H1 (cell line): ENCODE results near the gene NAV3. TPM values are rescaled to one million over a fixed set of nuclear protein-coding genes. Genes with fewer than 3 reads are reported as not detected.

Experiments
- CTCF ChIA-PET: fragments of 300-600 bp; sonication (Branson Sonifier 250); formaldehyde crosslinking; loops from one replicate; lab custom pipeline; 2021; ENCODE audit not compliant: partially characterized antibody; lab: Charles Lee
- POLR2A ChIA-PET: fragments of 300-600 bp; sonication (Branson Sonifier 250); formaldehyde crosslinking; loops from one replicate; lab custom pipeline; 2021; ENCODE audit warnings: inconsistent platforms; ENCODE audit not compliant: partially characterized antibody; lab: Charles Lee
- DNase-seq, 2 experiments: peaks; one replicate each; pipeline versions ENCODE4 v3.0.0 to v3.0.0-alpha.2; 2010 to 2022; ENCODE audit warnings: low spot score in 2 of 2, low read depth in 1 of 2, mixed read lengths in 1 of 2
- FAIRE-seq: peaks from 2 replicates; lab custom pipeline; 2011; peaks lifted over from hg19 to GRCh38; lab: Jason Lieb, UNC
- H2AFZ ChIP-seq: 2 replicates; pipeline ENCODE4 v1.8.1; 2012; ENCODE audit warnings: low read length, inconsistent platforms
- H2AK5ac ChIP-seq: 2 replicates; pipeline ENCODE4 v1.6.1; 2013; ENCODE audit warnings: low read depth, low read length
- H2BK120ac ChIP-seq: replicated peaks from 2 replicates; pipeline ENCODE3; 2013; ENCODE audit warnings: low read depth, low read length, inconsistent platforms
- H2BK12ac ChIP-seq: 2 replicates; pipeline ENCODE4 v1.6.1; 2013; ENCODE audit warnings: low read depth, low read length
- H2BK15ac ChIP-seq: 2 replicates; pipeline ENCODE4 v1.6.1; 2013; ENCODE audit warnings: low read length
- H2BK20ac ChIP-seq: 2 replicates; pipeline ENCODE4 v1.6.1; 2013; ENCODE audit warnings: low read length
- H2BK5ac ChIP-seq: 2 replicates; pipeline ENCODE4 v1.6.1; 2013; ENCODE audit warnings: low read depth, low read length
- H3K14ac ChIP-seq: 2 replicates; pipeline ENCODE4 v1.6.1; 2013; ENCODE audit warnings: inconsistent platforms; ENCODE audit not compliant: insufficient read length
- H3K18ac ChIP-seq: 2 replicates; pipeline ENCODE4 v1.6.1; 2013; ENCODE audit warnings: low read length; ENCODE audit errors: extremely low read depth
- H3K23ac ChIP-seq: 2 replicates; pipeline ENCODE4 v1.6.1; 2013; ENCODE audit warnings: inconsistent platforms; ENCODE audit not compliant: insufficient read length
- H3K23me2 ChIP-seq: 2 replicates; pipeline ENCODE4 v1.6.1; 2013; ENCODE audit warnings: low read depth, low read length
- H3K27ac ChIP-seq: 2 replicates; pipeline ENCODE4 v1.6.1; 2011; ENCODE audit warnings: low read depth, low read length, inconsistent platforms
- H3K27me3 ChIP-seq, 4 experiments: replicated peaks in 1 of 4; 1 replicate in 1 of 4; 2 replicates in 3 of 4; pipeline versions ENCODE4 v1.6.1 to v1.8.1; 2011 to 2013; ENCODE audit warnings: low read length in 3 of 4, mild to moderate bottlenecking in 3 of 4, inconsistent platforms in 2 of 4, mixed read lengths in 2 of 4, moderate library complexity in 1 of 4; ENCODE audit not compliant: control insufficient read depth in 3 of 4, insufficient read depth in 3 of 4; ENCODE audit errors: extremely low read depth in 1 of 4
- H3K36me3 ChIP-seq, 4 experiments: 2 replicates each; pipeline versions ENCODE4 v1.6.1 to v1.8.1; 2011 to 2013; ENCODE audit warnings: mild to moderate bottlenecking in 4 of 4, low read length in 3 of 4, moderate library complexity in 2 of 4, control low read depth in 1 of 4, inconsistent platforms in 1 of 4; ENCODE audit not compliant: insufficient read depth in 4 of 4, control insufficient read depth in 2 of 4
- H3K4ac ChIP-seq: replicated peaks from 2 replicates; pipeline ENCODE3; 2013; ENCODE audit warnings: low read length, low read depth, mixed read lengths, inconsistent platforms; ENCODE audit not compliant: insufficient read length
- H3K4me1 ChIP-seq, 4 experiments: replicated peaks in 1 of 4; 1 replicate in 1 of 4; 2 replicates in 3 of 4; pipeline versions ENCODE4 v1.6.1 to v1.8.1; 2011 to 2013; ENCODE audit warnings: low read length in 3 of 4, inconsistent platforms in 2 of 4, mixed read lengths in 1 of 4; ENCODE audit not compliant: insufficient read depth in 4 of 4, control insufficient read depth in 3 of 4
- H3K4me2 ChIP-seq, 2 experiments: 2 replicates each; pipeline versions ENCODE4 v1.6.1 to v1.8.1; 2011 to 2013; ENCODE audit warnings: low read depth in 2 of 2, low read length in 2 of 2, control low read depth in 1 of 2, inconsistent platforms in 1 of 2, mild to moderate bottlenecking in 1 of 2; ENCODE audit not compliant: insufficient read depth in 1 of 2
- H3K4me3 ChIP-seq, 4 experiments: fragments of 200-600, 300-600 bp in 1 of 4; sonication (generic), shearing (Covaris generic), sonication (Bioruptor Twin) in 1 of 4; 2 replicates each; pipeline versions ENCODE4 v1.5.1 to v1.8.1; 2011 to 2016; ENCODE audit warnings: low read length in 4 of 4, low read depth in 3 of 4, control low read depth in 2 of 4, inconsistent platforms in 2 of 4, mild to moderate bottlenecking in 2 of 4, mixed read lengths in 1 of 4, moderate library complexity in 1 of 4; ENCODE audit not compliant: insufficient read depth in 2 of 4; ENCODE audit errors: extremely low read depth in 1 of 4
- H3K56ac ChIP-seq: replicated peaks from 2 replicates; pipeline ENCODE3; 2013; ENCODE audit warnings: low read depth, mild to moderate bottlenecking, mixed read lengths, low read length, inconsistent platforms; ENCODE audit not compliant: insufficient read length
- H3K79me1 ChIP-seq: 2 replicates; pipeline ENCODE4 v1.6.1; 2013; ENCODE audit warnings: low read depth, low read length, control low read depth
- H3K79me2 ChIP-seq, 2 experiments: 2 replicates each; pipeline versions ENCODE4 v1.6.1 to v1.8.1; 2012 to 2013; ENCODE audit warnings: low read length in 2 of 2, mild to moderate bottlenecking in 2 of 2, inconsistent platforms in 1 of 2; ENCODE audit not compliant: insufficient read depth in 2 of 2, control insufficient read depth in 1 of 2
- H3K9ac ChIP-seq, 4 experiments: replicated peaks in 1 of 4; 1 replicate in 1 of 4; 2 replicates in 3 of 4; pipeline versions ENCODE4 v1.6.1 to v1.8.1; 2011 to 2013; ENCODE audit warnings: low read depth in 3 of 4, low read length in 3 of 4, control low read depth in 2 of 4, mild to moderate bottlenecking in 2 of 4, moderate library complexity in 2 of 4, inconsistent platforms in 1 of 4; ENCODE audit errors: extremely low read depth in 1 of 4
- H3K9me3 ChIP-seq, 2 experiments: 2 replicates each; pipeline versions ENCODE4 v1.6.1 to v1.8.1; 2012 to 2013; ENCODE audit warnings: mild to moderate bottlenecking in 2 of 2, moderate library complexity in 2 of 2, control low read depth in 1 of 2, inconsistent platforms in 1 of 2, low read depth in 1 of 2, low read length in 1 of 2, mixed read lengths in 1 of 2; ENCODE audit not compliant: insufficient read depth in 2 of 2
- H4K20me1 ChIP-seq, 2 experiments: replicated peaks in 1 of 2; 2 replicates each; pipeline versions ENCODE3 to v1.8.1; 2011 to 2013; ENCODE audit warnings: inconsistent platforms in 2 of 2, low read length in 2 of 2, mild to moderate bottlenecking in 1 of 2; ENCODE audit not compliant: insufficient read depth in 2 of 2, control insufficient read depth in 1 of 2
- H4K5ac ChIP-seq: 2 replicates; pipeline ENCODE4 v1.6.1; 2013; ENCODE audit warnings: low read length, low read depth, mixed read lengths, inconsistent platforms; ENCODE audit not compliant: insufficient read length
- H4K8ac ChIP-seq: 2 replicates; pipeline ENCODE4 v1.8.0; 2013; ENCODE audit warnings: mild to moderate bottlenecking, moderate library complexity, low read length, inconsistent platforms; ENCODE audit not compliant: insufficient read depth; ENCODE audit errors: extremely low read depth
- H4K91ac ChIP-seq: replicated peaks from 2 replicates; pipeline ENCODE3; 2013; ENCODE audit warnings: low read length, mixed read lengths, inconsistent platforms; ENCODE audit not compliant: insufficient read length
- NANOG ChIP-seq: IDR thresholded peaks from 2 replicates; pipeline ENCODE4 v1.6.1; 2011; ENCODE audit warnings: low read length, low read depth, mild to moderate bottlenecking, inconsistent platforms; ENCODE audit not compliant: insufficient read depth, poor library complexity, severe bottlenecking
- SIN3A ChIP-seq, 2 experiments: IDR thresholded peaks in 1 of 2; conservative IDR thresholded peaks in 1 of 2; 2 replicates each; pipeline ENCODE4 v1.6.1; 2011 to 2012; ENCODE audit warnings: low read length in 2 of 2, improper control_type of control experiment in 1 of 2, low read depth in 1 of 2, mild to moderate bottlenecking in 1 of 2
- WGBS, 2 experiments: shearing (Covaris generic) in 1 of 2; methylation state at CpG; one replicate each; pipeline versions ENCODE4 v1.1.6 to v1.1.7; 2013 to 2015; ENCODE audit warnings: low lambda C conversion rate in 2 of 2, mixed read lengths in 2 of 2, inconsistent platforms in 1 of 2, low coverage in 1 of 2, missing lambda C conversion rate in 1 of 2; ENCODE audit not compliant: insufficient replicate concordance in 2 of 2, insufficient coverage in 1 of 2, insufficient read length in 1 of 2; ENCODE audit errors: extremely low coverage in 1 of 2, missing lambda C conversion rate in 1 of 2; 5-methylcytosine and 5-hydroxymethylcytosine counted together
- polyA plus RNA-seq, 7 experiments: library from polyadenylated mRNA; depleted of rRNA in 3 of 7; stranded (reverse) in 5 of 7; unstranded in 2 of 7; fragments of >200 nt in 5 of 7; fragments of 200-250 nt in 2 of 7; gene quantifications; 1 replicate in 5 of 7; 2 replicates in 1 of 7; 4 replicates in 1 of 7; pipeline versions ENCODE4 v1.2.1 to v1.2.3, GENCODE V29; 2011 to 2013; ENCODE audit warnings: missing spikeins in 2 of 7, mixed read lengths in 2 of 7
- total RNA-seq: library from RNA; stranded (reverse); fragmentation: NEBNext Ultra II Directional; extraction: Animal tissue kit (Norgen Biotek cat#: 25700); gene quantifications from 2 replicates; pipeline ENCODE4 v1.2.1, GENCODE V29; 2021

Gene NAV3
- total and polyA plus RNA-seq, 2 of the 8 experiments (the other 6 are each of a cell fraction or from before 2014, with no cell fraction given) = 0.47 to 5.0 TPM

GRCh38 chr12:77999074-77999715 is 168.5 kb downstream of the NAV3 start:
- H3K79me1 ChIP-seq = no peaks in the 10 kb centered on the region
- H3K27me3 ChIP-seq = no peaks in the 10 kb centered on the region
- no peak overlapping the region for H3K14ac ChIP-seq
- no peaks in the 10 kb centered on the region for H3K9me3 ChIP-seq
- H2BK15ac ChIP-seq = no peak overlapping the region
- DNase-seq = no peak
- no peak overlapping the region for H3K9ac ChIP-seq
- H4K5ac ChIP-seq = no peak overlapping the region
- H3K4ac ChIP-seq = no peak overlapping the region
- no peak for FAIRE-seq
- no peak overlapping the region for H3K4me3 ChIP-seq
- H2BK20ac ChIP-seq = no peak overlapping the region
- no peak overlapping the region for H2BK120ac ChIP-seq
- WGBS, 2 experiments = 88% methylated on average over 4 of the region's 4 CpGs; no CpG with 5 or more reads in 1 of the 2 experiments
- ChIA-PET CTCF (interaction anchor here (1.0 to 1.1 kb wide), 4 partner anchors 9 to 122 kb away, joined by 3 to 6 read pairs (median 3); no protein-coding TSS in a partner anchor), POLR2A (no interaction called here)
- H3K36me3 ChIP-seq = no peaks in the 10 kb centered on the region
- H3K4me2 ChIP-seq = no peak overlapping the region
- H2BK5ac ChIP-seq = no peak overlapping the region
- no peak overlapping the region for H2BK12ac ChIP-seq
- no peaks in the 10 kb centered on the region for H3K79me2 ChIP-seq
- H3K4me1 ChIP-seq = no peaks in the 10 kb centered on the region
- no peak overlapping the region for H3K27ac ChIP-seq
- H4K8ac ChIP-seq = no peak overlapping the region
- no peak overlapping the region for H2AFZ ChIP-seq
- H3K18ac ChIP-seq = no peak overlapping the region
- no peak overlapping the region for H2AK5ac ChIP-seq
- no peak overlapping the region for H3K23ac ChIP-seq
- H3K23me2 ChIP-seq = no peaks in the 10 kb centered on the region; the same call in 1 of the 2 replicates
- no peak overlapping the region for H4K91ac ChIP-seq
- H4K20me1 ChIP-seq = no peaks in the 10 kb centered on the region
- TF ChIP-seq NANOG = no peak
- TF ChIP-seq SIN3A (conservative IDR thresholded peaks at IDR 0.05 in 1 of 2, IDR thresholded peaks at IDR 0.05 in 1 of 2; ENCODE audit: low read depth in 1 of 2, low read length in 2 of 2) = no peak
- no peak overlapping the region for H3K56ac ChIP-seq
